CD4-positive, alpha-beta memory T cell (primary cell): ENCODE data around the gene FHDC1. TPM values are rescaled to one million over a fixed set of nuclear protein-coding genes. Genes with fewer than 3 reads are reported as not detected.

Source experiments
- CTCF ChIA-PET: fragments of 350-600 bp; sonication (Branson Sonifier 250); formaldehyde crosslinking; loops from one replicate; lab custom pipeline; 2021; ENCODE audit warnings: inconsistent platforms; ENCODE audit not compliant: partially characterized antibody; lab: Charles Lee
- POLR2A ChIA-PET: fragments of 350-600 bp; sonication (Branson Sonifier 250); formaldehyde crosslinking; loops from one replicate; lab custom pipeline; 2021; ENCODE audit not compliant: partially characterized antibody; lab: Charles Lee
- DNase-seq, 5 donors: peaks; one replicate each; pipeline versions ENCODE4 v3.0.0 to v3.0.0-alpha.2; 2020 to 2022; ENCODE audit warnings: mixed read lengths in 1 of 5
- H3K27ac ChIP-seq: one replicate; pipeline ENCODE4 v1.7.0; 2013; ENCODE audit warnings: low read depth, low read length
- H3K27me3 ChIP-seq: 2 replicates; pipeline ENCODE4 v1.7.0; 2013; ENCODE audit warnings: mild to moderate bottlenecking, low read length, moderate library complexity; ENCODE audit not compliant: insufficient read depth
- H3K36me3 ChIP-seq: 2 replicates; pipeline ENCODE4 v1.7.0; 2013; ENCODE audit warnings: mild to moderate bottlenecking, low read length, moderate library complexity; ENCODE audit not compliant: insufficient read depth
- H3K4me1 ChIP-seq: 2 replicates; pipeline ENCODE4 v1.7.0; 2013; ENCODE audit warnings: mild to moderate bottlenecking, low read length, moderate library complexity; ENCODE audit not compliant: insufficient read depth
- H3K4me3 ChIP-seq, 2 donors: one replicate each; pipeline ENCODE4 v1.7.0; 2013; ENCODE audit warnings: low read length in 2 of 2, mild to moderate bottlenecking in 1 of 2
- H3K9me3 ChIP-seq, 2 donors: one replicate each; pipeline ENCODE4 v1.7.0; 2013; ENCODE audit warnings: low read length in 2 of 2, control low read depth in 1 of 2; ENCODE audit not compliant: control insufficient read depth in 1 of 2
- H3K27ac Mint-ChIP-seq, 7 donors: one replicate each; pipeline ENCODE4 v1.8.0; 2020 to 2021; ENCODE audit warnings: mixed read lengths in 7 of 7, mild to moderate bottlenecking in 6 of 7, inconsistent platforms in 3 of 7, moderate library complexity in 3 of 7
- H3K27me3 Mint-ChIP-seq, 2 donors: one replicate each; pipeline ENCODE4 v1.8.0; 2020 to 2021; ENCODE audit warnings: mixed read lengths in 2 of 2
- H3K36me3 Mint-ChIP-seq, 2 donors: one replicate each; pipeline ENCODE4 v1.8.0; 2020 to 2021; ENCODE audit warnings: mixed read lengths in 2 of 2, inconsistent platforms in 1 of 2, mild to moderate bottlenecking in 1 of 2
- H3K4me1 Mint-ChIP-seq, 4 donors: one replicate each; pipeline ENCODE4 v1.8.0; 2020 to 2021; ENCODE audit warnings: mixed read lengths in 4 of 4, mild to moderate bottlenecking in 1 of 4
- H3K4me3 Mint-ChIP-seq, 8 donors: one replicate each; pipeline ENCODE4 v1.8.0; 2020 to 2021; ENCODE audit warnings: mixed read lengths in 8 of 8, mild to moderate bottlenecking in 7 of 8, moderate library complexity in 6 of 8, inconsistent platforms in 3 of 8
- H3K9me3 Mint-ChIP-seq, 8 donors: one replicate each; pipeline ENCODE4 v1.8.0; 2020 to 2021; ENCODE audit warnings: mixed read lengths in 8 of 8, mild to moderate bottlenecking in 5 of 8, inconsistent platforms in 3 of 8, moderate library complexity in 1 of 8
- intact Hi-C: fragments of 100-400 bp; cut with micrococcal nuclease; formaldehyde crosslinking; loops from one replicate; pipeline ENCODE4 v1.15.1; 2023
- polyA plus RNA-seq, 2 donors: library from polyadenylated mRNA; unstranded; fragments of 300-500 nt; fragmentation: Illumina TruSeq; gene quantifications; one replicate each; pipeline ENCODE4 v1.2.3, GENCODE V29; 2021
- total RNA-seq, 2 experiments: library from RNA; stranded (reverse); gene quantifications; one replicate each; pipeline ENCODE4 v1.2.3, GENCODE V29; 2021

Gene FHDC1
- total and polyA plus RNA-seq, 4 experiments from 2014 or later: 0.03 to 0.29 (median 0.11) TPM; not detected in 1

- DNase-seq: no peak
- POLR2A ChIA-PET: no interaction called here
- H3K4me1 ChIP-seq: no peaks in the 10 kb centered on the region
- no peak overlapping the region for H3K4me3 ChIP-seq
- no peaks in the 10 kb centered on the region for H3K27me3 ChIP-seq
- no peaks in the 10 kb centered on the region for H3K9me3 ChIP-seq
- no peaks in the 10 kb centered on the region for H3K9me3 Mint-ChIP-seq
- CTCF ChIA-PET: no interaction called here
- no peaks in the 10 kb centered on the region for H3K36me3 Mint-ChIP-seq
- peaks cover 2 to 3% of the 10 kb centered on the region in 2 donors for H3K27me3 Mint-ChIP-seq
- H3K27ac ChIP-seq: no peak overlapping the region
- intact Hi-C loops: no loop called here
- no peaks in the 10 kb centered on the region for H3K36me3 ChIP-seq
- peaks cover 0 to 6% (median 5%) of the 10 kb centered on the region in 4 donors for H3K4me1 Mint-ChIP-seq
- H3K27ac Mint-ChIP-seq: no peak overlapping the region
- H3K4me3 Mint-ChIP-seq: no peak overlapping the region
Observed at GRCh38 chr4:153019906-153020305, 83.8 kb downstream of the FHDC1 start.

GRCh38 chr4:153020457-153020856 is 84.3 kb downstream of the FHDC1 start:
- Mint-ChIP-seq H3K36me3 (no peaks in the 10 kb centered on the region), H3K9me3 (no peaks in the 10 kb centered on the region), H3K4me1 (peaks cover 0 to 6% (median 5%) of the 10 kb centered on the region in 4 donors), H3K27me3 (peaks cover 2 to 3% of the 10 kb centered on the region in 2 donors), H3K4me3 (no peak overlapping the region), H3K27ac (no peak overlapping the region)
- no peaks in the 10 kb centered on the region for H3K4me1 ChIP-seq
- no peaks in the 10 kb centered on the region for H3K9me3 ChIP-seq
- intact Hi-C loops: no loop called here
- no peak for DNase-seq
- no peaks in the 10 kb centered on the region for H3K27me3 ChIP-seq
- no peak overlapping the region for H3K27ac ChIP-seq
- H3K4me3 ChIP-seq: no peak overlapping the region
- POLR2A ChIA-PET: no interaction called here
- H3K36me3 ChIP-seq: no peaks in the 10 kb centered on the region
- CTCF ChIA-PET: no interaction called here

DNA sequence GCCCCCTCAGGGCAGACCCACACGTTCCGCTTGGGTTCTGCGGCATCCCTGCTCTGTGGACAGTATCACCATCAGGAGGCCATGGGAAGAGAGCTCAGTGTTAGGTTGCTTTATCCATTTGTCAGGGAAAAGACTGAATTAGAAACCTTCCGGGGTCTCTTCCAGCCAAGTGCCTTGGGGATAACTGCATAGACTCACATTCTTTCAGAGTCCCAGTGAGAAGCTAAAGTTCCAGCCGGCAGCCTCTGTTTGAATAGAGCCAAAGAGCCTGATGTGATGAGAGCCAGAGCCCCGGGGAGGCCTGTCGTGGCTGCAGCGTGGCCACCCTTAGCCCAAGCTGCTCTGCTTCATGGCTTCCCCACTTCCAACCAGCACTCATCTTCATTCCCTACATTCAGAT is 85.2 kb downstream of the FHDC1 start:
- ChIA-PET POLR2A (no interaction called here), CTCF (no interaction called here)
- intact Hi-C loops: no loop called here

DNA sequence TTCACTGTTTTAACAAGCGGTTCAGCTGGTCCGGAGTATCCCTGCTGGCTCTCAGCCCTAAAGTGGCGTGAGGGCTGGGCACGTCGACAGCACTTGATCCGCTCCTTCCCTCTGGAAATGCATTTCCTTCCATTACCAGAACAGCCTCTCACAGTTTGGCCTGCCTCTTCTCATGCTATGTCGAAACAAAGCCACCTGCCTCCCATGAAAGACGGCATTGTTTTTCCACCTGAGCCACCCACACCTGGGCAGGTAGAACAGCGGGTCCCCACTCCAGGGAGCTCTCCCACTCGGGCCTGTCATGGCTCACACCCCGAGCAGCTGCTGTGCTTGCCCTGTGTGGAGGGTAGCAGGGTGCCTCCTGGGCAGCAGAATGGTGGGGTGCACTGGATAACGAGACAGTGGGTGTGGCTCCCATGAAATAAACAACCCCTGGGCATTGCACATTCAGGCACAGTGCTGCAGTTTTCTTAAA is 86.2 kb downstream of the FHDC1 start:
- H3K9me3 Mint-ChIP-seq: no peaks in the 10 kb centered on the region
- Histone ChIP-seq H3K27me3 (no peaks in the 10 kb centered on the region), H3K4me1 (no peaks in the 10 kb centered on the region), H3K4me3 (no peak overlapping the region), H3K9me3 (no peaks in the 10 kb centered on the region), H3K27ac (no peak overlapping the region), H3K36me3 (no peaks in the 10 kb centered on the region)
- ChIA-PET POLR2A (no interaction called here), CTCF (no interaction called here)
- H3K4me1 Mint-ChIP-seq: peaks cover 0 to 6% (median 5%) of the 10 kb centered on the region in 4 donors
- intact Hi-C loops: no loop called here
- no peak overlapping the region for H3K4me3 Mint-ChIP-seq
- no peaks in the 10 kb centered on the region for H3K36me3 Mint-ChIP-seq
- peaks cover 2 to 3% of the 10 kb centered on the region in 2 donors for H3K27me3 Mint-ChIP-seq
- no peak for DNase-seq
- no peak overlapping the region for H3K27ac Mint-ChIP-seq

More for the DNA sequence above, 85.2 kb downstream of the FHDC1 start:
- H3K9me3 Mint-ChIP-seq: no peaks in the 10 kb centered on the region
- Histone ChIP-seq H3K4me3 (no peak overlapping the region), H3K27me3 (no peaks in the 10 kb centered on the region), H3K9me3 (no peaks in the 10 kb centered on the region), H3K36me3 (no peaks in the 10 kb centered on the region), H3K27ac (no peak overlapping the region), H3K4me1 (no peaks in the 10 kb centered on the region)
- no peak for DNase-seq
- H3K4me3 Mint-ChIP-seq: no peak overlapping the region
- H3K36me3 Mint-ChIP-seq: no peaks in the 10 kb centered on the region
- peaks cover 0 to 6% (median 5%) of the 10 kb centered on the region in 4 donors for H3K4me1 Mint-ChIP-seq
- no peak overlapping the region for H3K27ac Mint-ChIP-seq
- peaks cover 2 to 4% of the 10 kb centered on the region in 2 donors for H3K27me3 Mint-ChIP-seq

- POLR2A ChIA-PET: no interaction called here
- no peak overlapping the region for H3K4me3 ChIP-seq
- no peak overlapping the region for H3K4me3 Mint-ChIP-seq
Observed at GRCh38 chr4:153023139-153023538, 87.0 kb downstream of the FHDC1 start.

DNA sequence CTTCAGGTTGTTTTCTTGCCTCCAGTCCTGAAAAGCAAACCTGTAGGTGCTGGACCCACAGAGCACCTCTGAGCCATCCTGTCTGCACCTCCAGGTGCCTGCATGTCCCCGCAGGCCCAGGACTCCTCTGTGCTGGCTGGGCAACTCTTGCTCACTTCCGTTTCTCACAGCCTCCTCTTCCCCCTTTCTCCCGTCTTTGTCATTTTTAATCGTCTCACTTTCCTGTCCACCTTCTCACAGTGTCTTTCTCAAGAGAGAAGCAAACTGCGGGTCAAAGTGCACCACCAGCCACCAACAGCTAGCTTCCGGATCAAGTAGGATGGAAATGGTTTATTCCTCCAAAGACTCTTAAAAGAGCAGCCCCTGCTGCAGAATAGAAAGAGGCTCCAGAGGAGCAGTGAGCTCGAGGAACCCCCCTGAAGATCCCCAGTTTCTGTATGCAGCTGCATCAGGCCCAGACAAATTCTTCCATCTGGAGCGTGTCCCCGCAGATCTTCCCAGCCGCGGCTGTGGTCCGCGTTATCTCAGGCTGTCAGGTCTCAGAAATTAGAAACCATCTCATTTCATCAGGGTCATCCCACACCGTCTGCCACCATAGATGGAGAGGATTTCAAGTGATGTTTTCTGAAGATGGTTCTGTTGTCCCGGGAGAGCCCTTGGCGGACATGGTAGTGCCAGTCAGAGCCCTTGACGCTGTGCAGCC is 87.7 kb downstream of the FHDC1 start:
- H3K4me1 ChIP-seq: no peaks in the 10 kb centered on the region
- intact Hi-C loops: no loop called here
- H3K4me3 Mint-ChIP-seq: peak overlapping the region in 2 of 8 donors; percentile 0 to 76
- H3K27me3 Mint-ChIP-seq: peaks cover 2 to 3% of the 10 kb centered on the region in 2 donors
- peaks cover 0 to 7% (median 5%) of the 10 kb centered on the region in 8 donors for H3K9me3 Mint-ChIP-seq
- H3K36me3 ChIP-seq: no peaks in the 10 kb centered on the region
- DNase-seq: no peak
- no peaks in the 10 kb centered on the region for H3K27me3 ChIP-seq
- ChIA-PET POLR2A (no interaction called here), CTCF (no interaction called here)
- no peaks in the 10 kb centered on the region for H3K9me3 ChIP-seq
- H3K27ac ChIP-seq: no peak overlapping the region
- H3K27ac Mint-ChIP-seq: peak overlapping the region in 3 of 7 donors; percentile 31 to 60 (median 36)
- no peak overlapping the region for H3K4me3 ChIP-seq
- H3K4me1 Mint-ChIP-seq: peaks cover 0 to 6% (median 5%) of the 10 kb centered on the region in 4 donors
- H3K36me3 Mint-ChIP-seq: peaks cover 0 to 1% of the 10 kb centered on the region in 2 donors

More at GRCh38 chr4:153023139-153023538, 87.0 kb downstream of the FHDC1 start:
- H3K4me1 ChIP-seq: no peaks in the 10 kb centered on the region
- CTCF ChIA-PET: no interaction called here
- H3K27me3 Mint-ChIP-seq: peaks cover 2 to 3% of the 10 kb centered on the region in 2 donors
- intact Hi-C loops: no loop called here
- peaks cover 0 to 1% (median 0%) of the 10 kb centered on the region in 8 donors for H3K9me3 Mint-ChIP-seq
- H3K27ac ChIP-seq: no peak overlapping the region
- no peaks in the 10 kb centered on the region for H3K9me3 ChIP-seq
- H3K27me3 ChIP-seq: no peaks in the 10 kb centered on the region
- peaks cover 0 to 6% (median 5%) of the 10 kb centered on the region in 4 donors for H3K4me1 Mint-ChIP-seq
- no peaks in the 10 kb centered on the region for H3K36me3 ChIP-seq
- no peak for DNase-seq
- no peaks in the 10 kb centered on the region for H3K36me3 Mint-ChIP-seq
- no peak overlapping the region for H3K27ac Mint-ChIP-seq

DNA sequence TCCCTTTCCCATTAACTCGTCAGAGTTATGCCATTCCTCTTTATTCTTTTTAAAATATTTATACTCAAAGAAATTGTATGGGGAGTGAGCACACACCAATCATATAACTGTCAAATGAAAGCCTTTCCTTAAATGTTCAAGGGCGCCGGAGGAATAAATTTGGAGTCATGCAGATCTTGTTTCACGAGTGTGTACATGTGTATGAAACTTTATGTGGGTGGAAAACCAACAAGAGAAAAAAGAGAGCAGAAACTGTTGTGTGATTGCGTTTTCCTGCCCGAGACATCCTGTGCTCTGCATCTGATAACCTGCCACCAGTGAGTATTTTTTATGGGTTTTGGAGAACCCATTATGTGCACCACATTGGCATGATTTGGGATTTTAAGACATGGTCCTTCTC is 88.3 kb downstream of the FHDC1 start:
- CTCF ChIA-PET: no interaction called here
- Mint-ChIP-seq H3K4me3 (peak overlapping the region in 1 of 8 donors; percentile 3), H3K27ac (no peak overlapping the region)

More for the DNA sequence above, 88.3 kb downstream of the FHDC1 start:
- H3K27me3 Mint-ChIP-seq: peaks cover 2 to 4% of the 10 kb centered on the region in 2 donors
- Histone ChIP-seq H3K27me3 (no peaks in the 10 kb centered on the region), H3K9me3 (no peaks in the 10 kb centered on the region), H3K36me3 (no peaks in the 10 kb centered on the region), H3K4me1 (no peaks in the 10 kb centered on the region), H3K27ac (no peak overlapping the region), H3K4me3 (no peak overlapping the region)
- intact Hi-C loops: no loop called here
- peaks cover 0 to 6% (median 5%) of the 10 kb centered on the region in 4 donors for H3K4me1 Mint-ChIP-seq
- H3K36me3 Mint-ChIP-seq: peaks cover 0 to 7% of the 10 kb centered on the region in 2 donors
- peaks cover 0 to 13% (median 11%) of the 10 kb centered on the region in 8 donors for H3K9me3 Mint-ChIP-seq
- DNase-seq: no peak
- POLR2A ChIA-PET: no interaction called here
